GM19023 (cell line): ENCODE measurements around the gene TTLL11.

Experiments
- ATAC-seq: cut with Tn5 transposase; IDR thresholded peaks from one replicate; pipeline ENCODE4 v1.9.1; 2021; ENCODE audit warnings: mild to moderate bottlenecking, moderate library complexity; ENCODE audit not compliant: unreplicated experiment

Gene TTLL11

DNA sequence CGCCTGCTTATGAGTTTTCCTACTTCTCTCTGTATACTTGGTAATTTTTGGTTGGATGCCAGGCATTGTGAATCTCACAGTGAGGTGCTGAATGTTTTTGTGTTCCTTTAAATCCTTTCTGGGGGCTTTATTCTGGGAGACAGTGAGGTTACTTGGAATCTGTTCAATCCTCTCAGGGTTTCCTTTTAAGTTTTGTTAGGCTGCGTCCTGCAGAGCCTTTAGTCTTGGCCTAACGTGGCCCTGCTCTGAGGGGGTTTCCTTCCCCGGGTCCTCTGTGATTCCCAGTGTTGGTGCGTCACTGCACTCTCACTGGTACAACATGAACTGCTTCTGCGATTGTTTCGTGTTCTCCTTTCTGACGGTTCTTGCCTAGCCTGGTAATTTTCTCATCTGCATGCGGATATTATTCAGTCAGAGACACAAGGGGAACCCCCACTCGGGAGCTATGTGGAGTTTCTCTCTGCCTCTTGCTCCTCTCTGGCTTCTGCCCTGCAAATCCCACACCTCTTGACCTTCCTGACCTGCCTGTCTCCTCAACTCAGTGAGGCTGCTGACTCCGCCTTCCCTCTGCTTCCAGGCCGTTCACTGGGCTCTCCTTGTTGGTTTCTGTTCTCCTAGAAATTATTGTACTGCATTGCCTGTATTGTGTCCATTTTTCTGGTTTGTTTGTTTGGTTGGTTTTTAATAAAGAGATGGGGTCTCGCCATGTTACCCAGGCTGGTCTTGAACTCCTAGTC is 313.6 kb downstream of the TTLL11 start:
- ATAC-seq, result no peak

DNA sequence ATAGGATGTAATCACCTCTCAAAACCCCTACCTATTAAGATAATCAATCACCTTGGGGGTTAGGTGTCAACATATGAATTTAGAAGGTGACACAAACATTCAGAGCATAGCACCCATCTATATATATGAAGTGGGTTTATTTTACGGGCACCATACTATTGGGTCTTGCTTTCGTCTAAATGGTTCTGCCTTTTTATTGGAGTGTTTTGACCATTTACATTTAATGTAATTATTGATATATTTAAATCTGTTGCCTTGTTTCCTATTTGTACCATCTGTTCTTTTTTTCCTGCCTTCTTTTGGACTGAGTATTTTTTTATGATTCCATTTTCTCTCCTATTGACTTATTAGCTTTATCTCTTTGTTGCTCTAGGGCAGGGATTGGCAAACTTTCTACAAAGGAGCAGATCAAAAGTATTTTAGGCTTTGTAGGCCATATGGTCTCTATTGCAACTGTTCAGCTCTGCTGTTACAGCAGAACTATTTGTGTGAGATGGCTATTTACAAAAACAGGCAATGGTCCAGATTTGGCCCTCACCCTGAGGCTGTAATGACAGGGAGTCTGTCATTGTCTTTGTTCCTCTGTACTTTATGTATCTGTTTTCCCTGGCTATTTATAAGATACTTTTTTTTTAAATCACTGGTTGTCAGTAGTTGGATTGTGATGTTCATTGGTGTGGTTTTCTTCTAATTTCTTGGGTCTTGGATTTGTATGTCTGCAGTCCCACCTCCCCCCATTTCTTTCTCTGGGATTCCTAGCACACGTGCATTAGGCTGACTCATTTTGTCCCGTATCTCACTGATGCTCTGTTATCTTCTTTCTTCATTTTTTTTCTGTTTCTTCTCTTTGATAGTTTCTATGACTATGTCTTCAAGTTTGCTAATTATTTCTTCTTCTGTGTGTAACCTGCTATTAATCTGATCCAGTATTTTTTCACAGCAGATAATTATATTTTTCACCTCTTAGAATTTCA is 314.6 kb downstream of the TTLL11 start:
- no peak for ATAC-seq

DNA sequence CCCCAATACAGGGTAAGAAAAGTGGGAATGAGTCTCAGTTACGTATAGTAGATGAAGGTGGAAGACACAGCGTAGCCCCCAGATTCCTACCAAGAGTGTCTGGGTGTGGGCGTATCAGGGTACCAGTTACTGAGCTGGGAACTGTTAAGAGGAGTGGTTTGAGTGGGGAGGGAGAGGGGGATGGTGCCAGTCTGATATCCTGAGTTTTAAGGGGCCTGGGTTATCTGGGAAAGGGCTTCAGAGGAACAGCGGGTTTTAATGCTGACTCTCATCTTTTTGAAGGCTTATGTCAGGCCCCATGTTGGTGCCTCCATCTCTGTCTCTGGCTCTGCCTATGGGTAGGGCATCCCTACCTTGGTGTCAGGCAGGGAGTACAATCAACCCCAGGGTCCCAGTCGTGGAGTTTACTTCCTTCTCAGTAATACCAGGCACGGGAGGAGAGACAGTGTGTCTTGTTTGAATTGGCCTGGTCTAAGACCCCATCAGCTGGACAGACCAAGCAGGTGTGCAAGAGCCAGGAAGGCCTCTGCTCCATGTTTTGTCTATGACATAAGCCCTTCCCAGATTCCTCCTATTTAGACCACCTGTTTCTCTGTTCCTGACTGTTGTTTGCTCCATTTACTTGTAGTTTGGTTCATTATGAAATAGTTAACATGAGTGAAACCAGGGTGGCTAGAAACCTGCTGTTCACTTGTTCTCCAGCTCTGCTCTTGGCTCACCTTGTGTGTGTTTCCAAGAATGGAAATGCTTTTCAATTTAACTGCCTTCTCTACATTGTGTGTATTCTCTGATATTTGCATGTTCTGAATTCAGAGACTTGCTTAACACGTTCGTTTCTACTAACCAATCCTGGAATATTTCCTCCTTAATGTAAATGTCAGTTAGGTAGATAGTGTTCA is 316.1 kb downstream of the TTLL11 start:
- ATAC-seq, result no peak

DNA sequence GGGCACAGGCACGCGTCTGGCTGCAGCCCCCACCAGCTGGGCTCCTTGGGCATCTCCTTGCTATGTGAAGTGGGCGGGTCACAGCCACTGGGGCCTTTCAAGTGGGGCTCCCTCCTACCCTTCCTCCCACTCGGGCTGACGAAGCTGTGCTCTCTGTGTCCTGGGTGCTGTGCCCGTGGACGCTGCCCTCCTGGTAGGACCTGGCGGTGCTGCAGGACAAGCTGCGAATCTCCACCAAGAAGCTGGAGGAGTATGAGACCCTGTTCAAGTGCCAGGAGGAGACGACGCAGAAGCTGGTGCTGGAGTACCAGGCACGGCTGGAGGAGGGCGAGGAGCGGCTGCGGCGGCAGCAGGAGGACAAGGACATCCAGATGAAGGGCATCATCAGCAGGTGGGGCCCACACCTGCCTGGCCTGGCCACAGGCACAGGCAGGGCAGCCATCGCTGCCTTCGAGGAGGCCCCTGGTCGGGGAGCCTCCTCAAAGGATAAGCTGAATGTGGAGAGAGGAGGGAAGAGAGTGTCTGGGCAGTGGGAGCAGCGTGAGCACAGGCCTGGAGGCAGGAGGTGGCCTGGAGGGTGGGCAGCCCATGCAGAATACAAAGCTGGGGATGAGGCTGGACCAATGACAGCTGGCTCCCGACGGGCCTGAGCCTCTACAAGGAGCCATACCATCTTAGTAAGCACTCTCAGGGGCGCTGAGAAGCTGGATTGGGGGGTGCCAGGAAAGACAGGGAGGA is 316.9 kb downstream of the TTLL11 start:
- ATAC-seq, result no peak

DNA sequence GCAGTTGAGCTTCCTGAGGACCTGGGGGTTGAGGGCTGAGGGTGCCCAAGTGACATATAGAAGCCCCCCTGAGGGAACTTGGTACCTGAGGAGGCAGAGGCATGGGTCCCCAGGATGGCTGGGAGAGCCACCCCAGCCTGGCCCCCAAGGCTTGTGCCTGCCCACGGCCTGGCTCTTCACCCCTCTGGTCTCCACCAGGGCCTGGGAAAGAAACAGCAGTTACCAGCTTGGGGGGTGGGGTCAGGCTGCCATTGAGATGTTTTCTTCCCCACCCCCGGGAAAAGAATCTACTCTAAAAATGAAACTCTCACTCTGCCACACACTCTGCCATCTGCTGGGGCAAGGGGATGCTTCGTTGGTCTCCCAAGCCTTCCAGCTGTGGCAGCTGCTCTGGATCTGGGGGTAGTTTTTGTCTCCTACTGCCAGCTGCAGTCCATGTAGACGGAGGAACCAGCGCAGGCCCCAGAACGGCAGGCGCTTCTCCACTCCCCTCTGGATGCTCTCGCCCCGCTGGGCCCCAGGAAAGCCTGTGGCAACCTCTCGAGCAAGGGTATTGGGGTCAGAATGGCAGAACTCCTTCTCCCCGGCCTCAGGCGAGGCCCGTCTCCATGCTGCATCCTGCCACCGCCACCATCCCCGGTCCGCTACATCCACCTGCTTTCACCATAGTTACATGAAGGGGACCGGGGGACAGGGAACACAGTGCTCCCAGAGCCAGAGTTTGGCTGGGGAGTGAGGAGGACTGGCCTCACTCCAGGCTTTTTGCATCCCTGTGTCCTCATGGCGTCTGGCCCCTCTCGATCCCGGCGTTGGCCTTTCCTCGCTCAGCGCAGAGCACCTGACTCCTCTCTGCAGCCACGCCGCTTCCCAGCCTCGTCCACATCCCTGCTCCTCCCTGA is 318.1 kb downstream of the TTLL11 start:
- ATAC-seq, result no peak

DNA sequence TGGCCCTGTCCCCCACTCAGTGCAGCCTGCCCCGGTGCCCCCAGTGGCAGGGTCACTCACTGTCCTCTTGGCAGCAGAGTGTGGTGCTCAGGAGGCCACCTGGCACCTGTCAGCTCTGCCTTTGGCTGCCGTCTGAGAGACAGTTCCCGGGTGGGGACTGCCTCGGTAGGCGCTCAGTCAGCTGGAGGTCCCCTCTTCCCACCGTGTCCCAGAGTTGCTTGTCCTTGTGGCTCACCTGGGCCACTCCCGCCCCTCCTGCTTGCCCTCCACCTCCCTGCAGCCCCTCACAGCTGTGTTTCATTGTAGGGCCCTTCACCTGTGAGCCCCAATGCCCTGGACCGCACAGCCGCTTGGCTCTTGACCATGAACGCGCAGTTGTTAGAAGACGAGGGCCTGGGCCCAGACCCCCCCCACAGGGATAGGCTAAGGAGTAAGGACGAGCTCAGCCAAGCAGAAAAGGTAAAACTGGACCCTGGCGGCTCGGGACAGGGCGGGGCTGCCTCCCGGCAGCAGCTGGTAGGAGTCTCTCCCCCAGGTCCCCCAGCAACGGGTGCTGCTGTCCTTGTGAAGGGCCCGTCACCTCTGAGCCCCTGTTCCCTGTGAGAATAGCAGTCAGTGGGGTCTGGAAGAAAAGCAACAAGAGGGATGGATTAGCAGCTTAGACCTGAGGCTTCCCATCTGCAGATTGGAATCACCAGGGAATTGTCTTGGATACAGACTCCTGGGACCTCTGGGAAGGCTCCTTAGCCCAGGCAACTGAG is 319.0 kb downstream of the TTLL11 start:
- ATAC-seq, result no peak

DNA sequence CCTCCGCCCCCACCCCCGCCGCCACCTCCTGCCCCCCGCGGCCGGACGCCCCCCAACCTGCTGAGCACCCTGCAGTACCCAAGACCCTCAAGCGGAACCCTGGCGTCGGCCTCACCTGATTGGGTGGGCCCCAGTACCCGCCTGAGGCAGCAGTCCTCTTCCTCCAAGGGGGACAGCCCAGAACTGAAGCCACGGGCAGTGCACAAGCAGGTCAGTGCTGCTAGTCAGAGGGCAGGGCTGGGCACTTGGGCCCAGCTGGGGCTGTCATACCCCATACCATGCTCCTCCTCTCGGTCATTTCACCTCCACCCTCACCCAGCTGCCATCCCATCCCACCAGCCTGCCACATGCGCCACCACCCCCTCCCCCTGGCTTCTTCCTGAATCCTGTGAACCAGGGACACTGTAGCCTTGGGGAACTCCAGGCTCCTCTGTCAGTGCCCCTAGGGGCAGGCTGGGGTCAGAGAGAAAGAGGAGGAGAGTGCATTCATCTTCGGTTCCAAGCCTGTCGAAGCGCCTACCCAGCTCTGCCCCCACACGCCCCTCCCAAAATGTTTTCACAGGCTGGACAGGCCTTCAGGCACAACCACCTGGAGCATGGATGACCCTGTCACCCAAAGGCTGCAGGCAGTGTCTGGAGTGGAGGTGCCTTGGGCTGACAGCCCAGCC is 319.7 kb downstream of the TTLL11 start:
- ATAC-seq, result no peak

DNA sequence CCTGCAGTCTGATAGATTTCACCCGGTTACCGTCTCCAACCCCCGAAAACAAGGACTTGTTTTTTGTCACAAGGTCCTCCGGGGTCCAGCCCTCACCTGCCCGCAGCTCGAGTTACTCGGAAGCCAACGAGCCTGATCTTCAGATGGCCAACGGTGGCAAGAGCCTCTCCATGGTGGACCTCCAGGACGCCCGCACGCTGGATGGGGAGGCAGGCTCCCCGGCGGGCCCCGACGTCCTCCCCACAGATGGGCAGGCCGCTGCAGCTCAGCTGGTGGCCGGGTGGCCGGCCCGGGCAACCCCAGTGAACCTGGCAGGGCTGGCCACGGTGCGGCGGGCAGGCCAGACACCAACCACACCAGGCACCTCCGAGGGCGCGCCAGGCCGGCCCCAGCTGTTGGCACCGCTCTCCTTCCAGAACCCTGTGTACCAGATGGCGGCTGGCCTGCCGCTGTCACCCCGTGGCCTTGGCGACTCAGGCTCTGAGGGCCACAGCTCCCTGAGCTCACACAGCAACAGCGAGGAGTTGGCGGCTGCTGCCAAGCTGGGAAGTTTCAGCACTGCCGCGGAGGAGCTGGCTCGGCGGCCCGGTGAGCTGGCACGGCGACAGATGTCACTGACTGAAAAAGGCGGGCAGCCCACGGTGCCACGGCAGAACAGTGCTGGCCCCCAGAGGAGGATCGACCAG is 320.4 kb downstream of the TTLL11 start:
- no peak for ATAC-seq
